ENCODE results near the gene LY6G6D.

GRCh38 chr6:31758281-31758680 is 43.1 kb downstream of the LY6G6D start:
- TF ChIP-seq CTCF (IDR thresholded peaks at IDR 0.05; ENCODE audit: low read depth, low read length) = no peak
- TF ChIP-seq MAX (IDR thresholded peaks at IDR 0.05; ENCODE audit: low read depth, low read length) = no peak
- no peak for TF ChIP-seq MYC (IDR thresholded peaks at IDR 0.05; ENCODE audit: low read depth, low read length)
- TF ChIP-seq POLR2A (IDR thresholded peaks at IDR 0.05; ENCODE audit: extremely low read depth, insufficient read length) = no peak
